ENCODE results near the gene CAPZB. TPM values are rescaled to one million over a fixed set of nuclear protein-coding genes. Genes with fewer than 3 reads are reported as not detected.

The CAPZB gene
- total and polyA plus RNA-seq, 2 donors (not counting 3 experiments of a cell fraction or from before 2014, with no cell fraction given): 196 to 347 TPM

GRCh38 chr1:19382222-19382621 lies 103.1 kb downstream of the CAPZB start:
- no peak for FAIRE-seq
- dilution Hi-C loops (cut with MboI; ENCODE audit: extremely low pct_ligation_motif_present, low sequenced_read_pairs) (no loop called here), intact Hi-C loops (cut with micrococcal nuclease) (no loop called here)
- H3K27me3 ChIP-seq (ENCODE audit: control insufficient read depth in 2 of 2, insufficient read depth in 2 of 2, low read length in 2 of 2): no peaks in the 10 kb centered on the region
- peaks cover 21% of the 10 kb centered on the region for H3K4me1 ChIP-seq (ENCODE audit: control insufficient read depth, extremely low read depth, insufficient read depth, low read length)
- DNase-seq (ENCODE audit: low read depth, low spot score): no peak
- H3K4me3 ChIP-seq (replicated peaks in 1 of 3; ENCODE audit: insufficient read depth in 1 of 3, low read depth in 1 of 3, low read length in 3 of 3): no peak overlapping the region
- no peak overlapping the region for H2AFZ ChIP-seq (ENCODE audit: low read depth, low read length)
- no peaks in the 10 kb centered on the region for H3K9me1 ChIP-seq (replicated peaks; ENCODE audit: control insufficient read depth, extremely low read depth, insufficient read depth, low read length)
- peaks cover 14% of the 10 kb centered on the region for H3K79me2 ChIP-seq (ENCODE audit: control insufficient read depth, insufficient read depth, low read length)
- no peak overlapping the region for H3K9ac ChIP-seq (replicated peaks; ENCODE audit: extremely low read depth, insufficient read depth, low read length)
- peaks cover 2 to 30% of the 10 kb centered on the region in 2 experiments for H3K36me3 ChIP-seq (ENCODE audit: control insufficient read depth in 2 of 2, extremely low read depth in 1 of 2, insufficient read depth in 2 of 2, low read length in 2 of 2)
- H4K20me1 ChIP-seq (replicated peaks; ENCODE audit: control insufficient read depth, extremely low read depth, insufficient read depth, low read length): no peaks in the 10 kb centered on the region
- no peak overlapping the region for H3K4me2 ChIP-seq (ENCODE audit: insufficient read depth, low read length)
- no peaks in the 10 kb centered on the region for H3K9me3 ChIP-seq (replicated peaks; ENCODE audit: control insufficient read depth, insufficient read depth, low read length)
- TF ChIP-seq CTCF (IDR thresholded peaks at IDR 0.05; ENCODE audit: extremely low read depth in 1 of 2, insufficient read depth in 1 of 2, low read depth in 1 of 2, low read length in 2 of 2) (no peak), JUN (IDR thresholded peaks at IDR 0.05; ENCODE audit: borderline replicate concordance, insufficient read depth, insufficient read length, low read depth) (no peak), FOS (IDR thresholded peaks at IDR 0.05; ENCODE audit: borderline replicate concordance, insufficient read depth, low read length) (no peak), POLR2A (IDR thresholded peaks at IDR 0.05; ENCODE audit: low read depth, low read length) (no peak), EZH2 (IDR thresholded peaks at IDR 0.05; ENCODE audit: borderline replicate concordance, low read depth, low read length, severe bottlenecking) (no peak), GATA2 (IDR thresholded peaks at IDR 0.05; ENCODE audit: insufficient read depth, insufficient read length, low read depth, low read length) (no peak), MAX (IDR thresholded peaks at IDR 0.05; ENCODE audit: insufficient read depth, insufficient read length) (no peak), POLR2AphosphoS5 (IDR thresholded peaks at IDR 0.05; ENCODE audit: insufficient read depth, low read depth, low read length) (no peak), MYC (IDR thresholded peaks at IDR 0.05; ENCODE audit: low read depth, low read length) (no peak)
- POLR2A ChIA-PET: no interaction called here
- H3K27ac ChIP-seq (ENCODE audit: insufficient read depth, low read depth, low read length): no peak overlapping the region
- CTCF ChIA-PET: interaction anchor here (1.0 kb wide), 1 partner anchor 269 kb away, joined by 3 read pairs; no protein-coding TSS in a partner anchor
- BruUV-seq (replicated peaks): no TSS peak
